Liver (tissue), 9 donors: ENCODE data around the gene TBC1D28. TPM values are rescaled to one million over a fixed set of nuclear protein-coding genes. Genes with fewer than 3 reads are reported as not detected.
"Not testable (repeated sequence)": the region's sequence is repeated elsewhere in the genome, so short reads cannot be mapped to it uniquely, and the experiment has no call there.

ENCODE experiments used
- DNase-seq: peaks from one replicate; pipeline ENCODE4 v3.0.0-alpha.2; 2017; ENCODE audit warnings: low spot score
- H3K27ac ChIP-seq, 2 donors: one replicate each; pipeline ENCODE4 v1.7.0; 2013; ENCODE audit warnings: inconsistent platforms in 2 of 2, low read length in 2 of 2, control low read depth in 1 of 2, low read depth in 1 of 2, mild to moderate bottlenecking in 1 of 2
- H3K27me3 ChIP-seq, 4 donors: one replicate each; pipeline versions ENCODE4 v1.6.1 to v1.7.0; 2013; ENCODE audit warnings: low read length in 3 of 4, inconsistent platforms in 1 of 4, mild to moderate bottlenecking in 1 of 4, moderate library complexity in 1 of 4; ENCODE audit not compliant: control insufficient read depth in 4 of 4, insufficient read depth in 4 of 4
- H3K36me3 ChIP-seq, 4 donors: one replicate each; pipeline versions ENCODE4 v1.6.1 to v1.7.0; 2013; ENCODE audit warnings: low read length in 3 of 4, mild to moderate bottlenecking in 3 of 4, low read depth in 1 of 4, moderate library complexity in 1 of 4; ENCODE audit not compliant: control insufficient read depth in 4 of 4, insufficient read depth in 3 of 4
- H3K4me1 ChIP-seq, 4 donors: one replicate each; pipeline versions ENCODE4 v1.6.1 to v1.7.0; 2013; ENCODE audit warnings: low read length in 3 of 4, mild to moderate bottlenecking in 3 of 4, moderate library complexity in 1 of 4; ENCODE audit not compliant: control insufficient read depth in 4 of 4, insufficient read depth in 4 of 4
- H3K4me3 ChIP-seq, 3 donors: one replicate each; pipeline versions ENCODE4 v1.6.1 to v1.7.0; 2013; ENCODE audit warnings: low read length in 3 of 3, control low read depth in 1 of 3, low read depth in 1 of 3, mild to moderate bottlenecking in 1 of 3
- H3K9ac ChIP-seq, 2 donors: one replicate each; pipeline ENCODE4 v1.7.0; 2013; ENCODE audit warnings: low read length in 2 of 2, mild to moderate bottlenecking in 2 of 2, moderate library complexity in 2 of 2, control low read depth in 1 of 2, low read depth in 1 of 2
- H3K9me3 ChIP-seq, 4 donors: one replicate each; pipeline versions ENCODE4 v1.6.1 to v1.7.0; 2013; ENCODE audit warnings: low read length in 3 of 4; ENCODE audit not compliant: control insufficient read depth in 4 of 4
- ATF3 ChIP-seq: IDR thresholded peaks from 2 replicates; pipeline ENCODE4 v1.6.1; 2016; ENCODE audit warnings: antibody characterized with exemption
- FOXA1 ChIP-seq: IDR thresholded peaks from 2 replicates; pipeline ENCODE4 v1.6.1; 2016; ENCODE audit warnings: antibody characterized with exemption
- FOXA2 ChIP-seq: IDR thresholded peaks from 2 replicates; pipeline ENCODE4 v1.6.1; 2016; ENCODE audit warnings: antibody characterized with exemption
- GABPA ChIP-seq, 2 donors: IDR thresholded peaks in 1 of 2; conservative IDR thresholded peaks in 1 of 2; 2 replicates each; pipeline ENCODE4 v1.6.1; 2016; ENCODE audit warnings: antibody characterized with exemption in 2 of 2, mild to moderate bottlenecking in 1 of 2, moderate library complexity in 1 of 2
- HNF4A ChIP-seq, 2 donors: conservative IDR thresholded peaks; 2 replicates each; pipeline ENCODE4 v1.6.1; 2016; ENCODE audit warnings: antibody characterized with exemption in 2 of 2, mild to moderate bottlenecking in 2 of 2
- HNF4G ChIP-seq: IDR thresholded peaks from 2 replicates; pipeline ENCODE4 v1.6.1; 2016; ENCODE audit warnings: antibody characterized with exemption
- MAX ChIP-seq: IDR thresholded peaks from 2 replicates; pipeline ENCODE4 v1.6.1; 2016; ENCODE audit warnings: antibody characterized with exemption
- NR2F2 ChIP-seq: IDR thresholded peaks from 2 replicates; pipeline ENCODE4 v1.6.1; 2016; ENCODE audit warnings: antibody characterized with exemption
- RXRA ChIP-seq, 2 donors: IDR thresholded peaks; 2 replicates each; pipeline ENCODE4 v1.6.1; 2017 to 2018; ENCODE audit warnings: antibody characterized with exemption in 2 of 2, mild to moderate bottlenecking in 1 of 2
- SP1 ChIP-seq: IDR thresholded peaks from 2 replicates; pipeline ENCODE4 v1.6.1; 2018; ENCODE audit warnings: antibody characterized with exemption, mild to moderate bottlenecking
- TAF1 ChIP-seq: conservative IDR thresholded peaks from 2 replicates; pipeline ENCODE4 v1.6.1; 2016; ENCODE audit warnings: antibody characterized with exemption, mild to moderate bottlenecking
- YY1 ChIP-seq: IDR thresholded peaks from 2 replicates; pipeline ENCODE4 v1.6.1; 2016; ENCODE audit warnings: antibody characterized with exemption, mild to moderate bottlenecking
- whole genome bisulfite sequencing: extraction: QIAGEN DNeasy Blood & Tissue Kit; methylation state at CpG from one replicate; pipeline ENCODE4 v1.1.7; 2013; 5-methylcytosine and 5-hydroxymethylcytosine counted together
- polyA plus RNA-seq, 2 donors: library from polyadenylated mRNA; stranded (reverse) in 1 of 2; unstranded in 1 of 2; fragments of 200-250 nt in 1 of 2; fragments of >200 nt in 1 of 2; fragmentation: Nextera tagmentation in 1 of 2; extraction: Ambion mirVana in 1 of 2; gene quantifications; one replicate each; pipeline versions ENCODE4 v1.2.1 to v1.2.3, GENCODE V29; 2013 to 2015
- total RNA-seq, 2 donors: library from RNA; depleted of rRNA; stranded (reverse); fragments of >200 nt; gene quantifications; one replicate each; pipeline ENCODE4 v1.2.3, GENCODE V29; 2014
- TF ChIP-seq, protein P1 (sequence below): fragments of 150-350 bp; IDR thresholded peaks from 2 replicates; pipeline ENCODE4 v1.5.1; 2017; ENCODE audit warnings: improper control_type of control experiment, low read depth, low read length; ENCODE audit not compliant: missing input control
- TF ChIP-seq, protein P2 (sequence below): IDR thresholded peaks from 2 replicates; pipeline ENCODE4 v1.6.1; 2016; ENCODE audit warnings: antibody characterized with exemption, mild to moderate bottlenecking
- donor health status: healthy.
- donor health status: healthy.
- donor health status: healthy.
- donor health status: healthy.
- donor health status: healthy.

Gene TBC1D28
- total and polyA plus RNA-seq, 4 donors, result not detected

DNA sequence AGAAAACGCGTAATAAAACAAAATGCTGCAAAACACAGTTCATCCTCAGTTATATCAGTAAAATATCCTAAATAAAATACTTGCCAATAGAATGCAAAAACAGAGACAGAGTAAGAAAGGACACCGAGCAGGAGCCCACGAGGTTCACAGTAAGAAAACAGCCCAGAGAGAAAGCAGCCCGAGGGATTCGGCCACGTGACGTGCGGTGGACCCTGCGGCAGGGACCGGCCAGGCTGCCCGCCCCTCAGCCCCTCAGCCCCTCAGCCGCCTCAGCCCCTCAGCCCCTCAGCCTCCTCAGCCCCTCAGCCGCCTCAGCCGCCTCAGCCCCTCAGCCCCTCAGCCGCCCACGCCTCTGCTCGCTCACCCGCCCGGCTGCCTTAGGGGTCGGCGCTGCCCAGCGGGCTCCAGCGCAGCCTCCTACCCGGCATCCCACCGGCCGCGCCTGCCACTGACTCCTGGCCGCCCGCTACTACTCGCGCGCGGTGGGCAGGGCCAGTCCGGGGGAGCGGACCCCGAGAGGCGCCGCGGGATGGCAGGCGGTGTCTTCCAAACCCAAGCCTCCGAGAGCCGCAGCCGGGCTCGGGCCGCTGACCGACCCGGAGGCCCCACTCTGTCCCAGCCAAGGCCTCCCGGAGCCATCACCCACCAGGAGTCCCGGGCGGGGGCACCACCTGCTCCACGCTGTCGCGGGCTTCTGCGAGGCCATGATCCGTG lies 9.5 kb downstream of the TBC1D28 start:
- not testable (repeated sequence) for H3K36me3 ChIP-seq, H3K27ac ChIP-seq, H3K27me3 ChIP-seq, H3K9me3 ChIP-seq, H3K9ac ChIP-seq, H3K4me1 ChIP-seq, H3K4me3 ChIP-seq, DNase-seq
- WGBS, result 16% methylated on average over 56 of the region's 56 CpGs

DNA sequence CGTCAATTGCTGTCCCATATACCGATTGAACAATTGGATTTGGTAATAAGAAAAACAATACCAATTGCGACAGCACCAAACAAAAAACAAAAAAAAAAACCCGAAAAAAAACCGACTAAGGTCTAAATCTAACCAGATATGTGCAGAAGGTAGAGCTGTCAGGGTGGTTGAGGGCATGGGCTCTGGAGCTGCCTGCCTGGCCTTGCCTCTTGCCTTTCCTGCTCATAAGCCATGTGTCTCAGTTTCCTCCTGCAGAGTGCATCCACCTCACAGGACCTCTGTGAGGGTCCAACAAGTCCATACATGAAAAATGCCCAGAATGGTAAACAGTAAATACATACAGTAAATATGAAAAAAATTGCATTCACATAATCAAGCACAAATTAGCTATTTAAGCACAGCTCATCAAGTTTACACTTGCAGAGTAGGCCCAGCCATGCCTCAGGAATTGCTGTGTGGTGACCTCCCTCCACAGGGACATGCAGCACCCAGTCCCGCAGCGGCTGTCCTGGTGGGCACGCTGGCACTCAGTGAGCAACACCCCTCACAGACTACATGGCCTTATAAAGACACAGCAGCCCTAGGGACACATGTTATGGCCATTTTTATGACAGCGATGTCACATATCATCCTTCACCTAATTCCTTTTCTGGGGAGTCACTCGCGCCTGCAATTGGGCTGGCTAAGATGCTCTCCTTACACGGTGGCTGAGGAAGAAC lies 17.9 kb downstream of the TBC1D28 start:
- WGBS, result 77% methylated on average over 12 of the region's 12 CpGs
- Histone ChIP-seq H3K36me3 (no peaks in the 10 kb centered on the region), H3K4me3 (peak overlapping the region in 1 of 3 donors; percentile 34), H3K4me1 (peaks cover 0 to 4% (median 0%) of the 10 kb centered on the region in 4 donors), H3K27ac (no peak overlapping the region), H3K27me3 (no peaks in the 10 kb centered on the region), H3K9ac (no peak overlapping the region), H3K9me3 (no peaks in the 10 kb centered on the region)
- TF ChIP-seq ATF3 (no peak), GABPA (IDR thresholded peaks at IDR 0.05 in 1 of 2, conservative IDR thresholded peaks at IDR 0.05 in 1 of 2) (no peak), HNF4G (no peak), HNF4A (conservative IDR thresholded peaks at IDR 0.05) (no peak), RXRA (IDR thresholded peaks at IDR 0.05) (no peak), YY1 (no peak), FOXA1 (no peak), NR2F2 (no peak), SP1 (no peak), MAX (no peak), TAF1 (no peak), FOXA2 (no peak)
- TF ChIP-seq, protein P1, sequence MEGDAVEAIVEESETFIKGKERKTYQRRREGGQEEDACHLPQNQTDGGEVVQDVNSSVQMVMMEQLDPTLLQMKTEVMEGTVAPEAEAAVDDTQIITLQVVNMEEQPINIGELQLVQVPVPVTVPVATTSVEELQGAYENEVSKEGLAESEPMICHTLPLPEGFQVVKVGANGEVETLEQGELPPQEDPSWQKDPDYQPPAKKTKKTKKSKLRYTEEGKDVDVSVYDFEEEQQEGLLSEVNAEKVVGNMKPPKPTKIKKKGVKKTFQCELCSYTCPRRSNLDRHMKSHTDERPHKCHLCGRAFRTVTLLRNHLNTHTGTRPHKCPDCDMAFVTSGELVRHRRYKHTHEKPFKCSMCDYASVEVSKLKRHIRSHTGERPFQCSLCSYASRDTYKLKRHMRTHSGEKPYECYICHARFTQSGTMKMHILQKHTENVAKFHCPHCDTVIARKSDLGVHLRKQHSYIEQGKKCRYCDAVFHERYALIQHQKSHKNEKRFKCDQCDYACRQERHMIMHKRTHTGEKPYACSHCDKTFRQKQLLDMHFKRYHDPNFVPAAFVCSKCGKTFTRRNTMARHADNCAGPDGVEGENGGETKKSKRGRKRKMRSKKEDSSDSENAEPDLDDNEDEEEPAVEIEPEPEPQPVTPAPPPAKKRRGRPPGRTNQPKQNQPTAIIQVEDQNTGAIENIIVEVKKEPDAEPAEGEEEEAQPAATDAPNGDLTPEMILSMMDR, result no peak
- TF ChIP-seq, protein P2, sequence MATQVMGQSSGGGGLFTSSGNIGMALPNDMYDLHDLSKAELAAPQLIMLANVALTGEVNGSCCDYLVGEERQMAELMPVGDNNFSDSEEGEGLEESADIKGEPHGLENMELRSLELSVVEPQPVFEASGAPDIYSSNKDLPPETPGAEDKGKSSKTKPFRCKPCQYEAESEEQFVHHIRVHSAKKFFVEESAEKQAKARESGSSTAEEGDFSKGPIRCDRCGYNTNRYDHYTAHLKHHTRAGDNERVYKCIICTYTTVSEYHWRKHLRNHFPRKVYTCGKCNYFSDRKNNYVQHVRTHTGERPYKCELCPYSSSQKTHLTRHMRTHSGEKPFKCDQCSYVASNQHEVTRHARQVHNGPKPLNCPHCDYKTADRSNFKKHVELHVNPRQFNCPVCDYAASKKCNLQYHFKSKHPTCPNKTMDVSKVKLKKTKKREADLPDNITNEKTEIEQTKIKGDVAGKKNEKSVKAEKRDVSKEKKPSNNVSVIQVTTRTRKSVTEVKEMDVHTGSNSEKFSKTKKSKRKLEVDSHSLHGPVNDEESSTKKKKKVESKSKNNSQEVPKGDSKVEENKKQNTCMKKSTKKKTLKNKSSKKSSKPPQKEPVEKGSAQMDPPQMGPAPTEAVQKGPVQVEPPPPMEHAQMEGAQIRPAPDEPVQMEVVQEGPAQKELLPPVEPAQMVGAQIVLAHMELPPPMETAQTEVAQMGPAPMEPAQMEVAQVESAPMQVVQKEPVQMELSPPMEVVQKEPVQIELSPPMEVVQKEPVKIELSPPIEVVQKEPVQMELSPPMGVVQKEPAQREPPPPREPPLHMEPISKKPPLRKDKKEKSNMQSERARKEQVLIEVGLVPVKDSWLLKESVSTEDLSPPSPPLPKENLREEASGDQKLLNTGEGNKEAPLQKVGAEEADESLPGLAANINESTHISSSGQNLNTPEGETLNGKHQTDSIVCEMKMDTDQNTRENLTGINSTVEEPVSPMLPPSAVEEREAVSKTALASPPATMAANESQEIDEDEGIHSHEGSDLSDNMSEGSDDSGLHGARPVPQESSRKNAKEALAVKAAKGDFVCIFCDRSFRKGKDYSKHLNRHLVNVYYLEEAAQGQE, result no peak
- no peak for DNase-seq
